IMR-90 (cell line): ENCODE data around the gene FOXK1.

Experiments
- BHLHE40 ChIP-seq: fragments of 150-350 bp; IDR thresholded peaks from 2 replicates; pipeline ENCODE4 v1.6.1; 2016; ENCODE audit warnings: mild to moderate bottlenecking, low read depth, low read length
- CEBPB ChIP-seq: IDR thresholded peaks from 2 replicates; pipeline ENCODE4 v1.6.1; 2012; ENCODE audit warnings: low read depth, low read length, improper control_type of control experiment
- CHD1 ChIP-seq: IDR thresholded peaks from 2 replicates; pipeline ENCODE4 v1.6.1; 2012; ENCODE audit warnings: low read depth, low read length, improper control_type of control experiment
- FOS ChIP-seq: fragments of 150-350 bp; IDR thresholded peaks from 2 replicates; pipeline ENCODE4 v1.6.1; 2016; ENCODE audit warnings: low read depth, low read length
- MAFK ChIP-seq: IDR thresholded peaks from 2 replicates; pipeline ENCODE4 v1.6.1; 2012; ENCODE audit warnings: low read depth, low read length, improper control_type of control experiment
- MAZ ChIP-seq: IDR thresholded peaks from 2 replicates; pipeline ENCODE4 v1.6.1; 2012; ENCODE audit warnings: low read depth, mild to moderate bottlenecking, low read length, improper control_type of control experiment, moderate library complexity, borderline replicate concordance
- MXI1 ChIP-seq: IDR thresholded peaks from 2 replicates; pipeline ENCODE4 v1.6.1; 2012; ENCODE audit warnings: low read depth, mild to moderate bottlenecking, low read length, moderate library complexity, borderline replicate concordance
- POLR2A ChIP-seq: IDR thresholded peaks from 2 replicates; pipeline ENCODE4 v1.6.1; 2012; ENCODE audit warnings: mild to moderate bottlenecking, low read depth, low read length
- RAD21 ChIP-seq: IDR thresholded peaks from 2 replicates; pipeline ENCODE4 v1.6.1; 2012; ENCODE audit warnings: low read length, improper control_type of control experiment
- RCOR1 ChIP-seq: IDR thresholded peaks from 2 replicates; pipeline ENCODE4 v1.6.1; 2012; ENCODE audit warnings: mild to moderate bottlenecking, low read length, improper control_type of control experiment; ENCODE audit not compliant: insufficient replicate concordance
- RFX5 ChIP-seq: IDR thresholded peaks from 2 replicates; pipeline ENCODE4 v1.8.0; 2012; ENCODE audit warnings: low read depth, mild to moderate bottlenecking, low read length, moderate library complexity
- TF ChIP-seq, protein P1 (sequence below): conservative IDR thresholded peaks from 2 replicates; pipeline ENCODE4 v1.5.1; 2012; ENCODE audit warnings: mild to moderate bottlenecking, low read depth, low read length, improper control_type of control experiment
- TF ChIP-seq, protein P2 (sequence below): fragments of 150-350 bp; IDR thresholded peaks from 2 replicates; pipeline ENCODE4 v1.6.1; 2017; ENCODE audit warnings: mild to moderate bottlenecking, antibody characterized with exemption, low read length, low read depth
- TF ChIP-seq, protein P3 (sequence below): fragments of 150-350 bp; IDR thresholded peaks from 2 replicates; pipeline ENCODE4 v1.6.1; 2016; ENCODE audit warnings: low read depth, mild to moderate bottlenecking, low read length, moderate library complexity, borderline replicate concordance

DNA sequence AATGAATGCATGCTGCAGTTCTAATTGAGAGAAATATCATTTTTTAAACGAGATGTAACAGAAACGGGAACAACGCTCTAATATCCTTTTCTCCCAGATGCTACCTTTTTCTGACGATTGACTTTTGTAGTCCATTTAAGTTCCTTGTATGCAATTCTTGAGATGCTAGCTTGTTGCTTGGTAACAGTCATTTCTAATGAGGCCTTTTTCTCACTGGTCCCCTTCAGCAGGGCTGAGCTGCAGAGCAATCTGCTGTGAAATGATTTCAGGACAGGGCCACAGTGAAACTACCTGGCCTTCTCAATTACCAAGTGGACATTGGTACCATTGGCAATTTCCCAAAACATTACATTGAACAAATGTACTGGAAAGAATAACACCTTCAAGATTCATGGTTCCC, 26.2 kb upstream of the FOXK1 start:
- TF ChIP-seq CEBPB (no peak), POLR2A (no peak), FOS (no peak), MAZ (no peak), RFX5 (no peak), MXI1 (no peak), RAD21 (no peak), MAFK (no peak), RCOR1 (no peak), BHLHE40 (no peak), CHD1 (no peak)
- TF ChIP-seq, protein P1, sequence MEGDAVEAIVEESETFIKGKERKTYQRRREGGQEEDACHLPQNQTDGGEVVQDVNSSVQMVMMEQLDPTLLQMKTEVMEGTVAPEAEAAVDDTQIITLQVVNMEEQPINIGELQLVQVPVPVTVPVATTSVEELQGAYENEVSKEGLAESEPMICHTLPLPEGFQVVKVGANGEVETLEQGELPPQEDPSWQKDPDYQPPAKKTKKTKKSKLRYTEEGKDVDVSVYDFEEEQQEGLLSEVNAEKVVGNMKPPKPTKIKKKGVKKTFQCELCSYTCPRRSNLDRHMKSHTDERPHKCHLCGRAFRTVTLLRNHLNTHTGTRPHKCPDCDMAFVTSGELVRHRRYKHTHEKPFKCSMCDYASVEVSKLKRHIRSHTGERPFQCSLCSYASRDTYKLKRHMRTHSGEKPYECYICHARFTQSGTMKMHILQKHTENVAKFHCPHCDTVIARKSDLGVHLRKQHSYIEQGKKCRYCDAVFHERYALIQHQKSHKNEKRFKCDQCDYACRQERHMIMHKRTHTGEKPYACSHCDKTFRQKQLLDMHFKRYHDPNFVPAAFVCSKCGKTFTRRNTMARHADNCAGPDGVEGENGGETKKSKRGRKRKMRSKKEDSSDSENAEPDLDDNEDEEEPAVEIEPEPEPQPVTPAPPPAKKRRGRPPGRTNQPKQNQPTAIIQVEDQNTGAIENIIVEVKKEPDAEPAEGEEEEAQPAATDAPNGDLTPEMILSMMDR: no peak
- TF ChIP-seq, protein P2, sequence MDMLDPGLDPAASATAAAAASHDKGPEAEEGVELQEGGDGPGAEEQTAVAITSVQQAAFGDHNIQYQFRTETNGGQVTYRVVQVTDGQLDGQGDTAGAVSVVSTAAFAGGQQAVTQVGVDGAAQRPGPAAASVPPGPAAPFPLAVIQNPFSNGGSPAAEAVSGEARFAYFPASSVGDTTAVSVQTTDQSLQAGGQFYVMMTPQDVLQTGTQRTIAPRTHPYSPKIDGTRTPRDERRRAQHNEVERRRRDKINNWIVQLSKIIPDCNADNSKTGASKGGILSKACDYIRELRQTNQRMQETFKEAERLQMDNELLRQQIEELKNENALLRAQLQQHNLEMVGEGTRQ: no peak
- TF ChIP-seq, protein P3, sequence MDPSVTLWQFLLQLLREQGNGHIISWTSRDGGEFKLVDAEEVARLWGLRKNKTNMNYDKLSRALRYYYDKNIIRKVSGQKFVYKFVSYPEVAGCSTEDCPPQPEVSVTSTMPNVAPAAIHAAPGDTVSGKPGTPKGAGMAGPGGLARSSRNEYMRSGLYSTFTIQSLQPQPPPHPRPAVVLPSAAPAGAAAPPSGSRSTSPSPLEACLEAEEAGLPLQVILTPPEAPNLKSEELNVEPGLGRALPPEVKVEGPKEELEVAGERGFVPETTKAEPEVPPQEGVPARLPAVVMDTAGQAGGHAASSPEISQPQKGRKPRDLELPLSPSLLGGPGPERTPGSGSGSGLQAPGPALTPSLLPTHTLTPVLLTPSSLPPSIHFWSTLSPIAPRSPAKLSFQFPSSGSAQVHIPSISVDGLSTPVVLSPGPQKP: no peak
